SK-N-MC (cell line): ENCODE results near the gene IL19.

Experiments
- DNase-seq: peaks from one replicate; pipeline ENCODE4 v3.0.0-alpha.2; 2011; ENCODE audit warnings: low read depth, low spot score
- H3K27ac ChIP-seq: fragments of 200-600 bp; sonication (generic); 2 replicates; pipeline ENCODE4 v1.5.1; 2016; ENCODE audit warnings: mixed run types
- H3K36me3 ChIP-seq: fragments of 200-600 bp; sonication (generic); 2 replicates; pipeline ENCODE4 v1.6.1; 2017; ENCODE audit warnings: antibody characterized with exemption, low read length, mixed read lengths; ENCODE audit not compliant: insufficient read depth
- H3K4me3 ChIP-seq: fragments of 200-600 bp; sonication (generic); 2 replicates; pipeline ENCODE4 v1.5.1; 2016
- H3K9ac ChIP-seq: fragments of 200-600 bp; sonication (generic); 2 replicates; pipeline ENCODE4 v1.8.0; 2017; ENCODE audit warnings: mixed run types, mixed read lengths; ENCODE audit not compliant: insufficient read length
- H3K9me3 ChIP-seq: fragments of 200-600 bp; sonication (generic); 2 replicates; pipeline ENCODE4 v1.6.1; 2017; ENCODE audit warnings: low read depth, mild to moderate bottlenecking, antibody characterized with exemption, low read length, moderate library complexity, mixed read lengths
- EZH2 ChIP-seq: fragments of 200-600 bp; sonication (generic); IDR thresholded peaks from one replicate; pipeline ENCODE4 v1.6.1; 2017; ENCODE audit warnings: antibody characterized with exemption
- FOXP2 ChIP-seq: optimal IDR thresholded peaks from 2 replicates; pipeline ENCODE3; 2011; ENCODE audit warnings: mild to moderate bottlenecking, moderate library complexity; ENCODE audit not compliant: insufficient read depth; ENCODE audit errors: extremely low read length, control extremely low read depth
- POLR2AphosphoS5 ChIP-seq: IDR thresholded peaks from 2 replicates; pipeline ENCODE4 v1.6.1; 2012; ENCODE audit warnings: mild to moderate bottlenecking, low read depth, low read length, borderline replicate concordance

The IL19 gene

GRCh38 chr1:206828765-206829164, 58.2 kb downstream of the IL19 start:
- no peak for DNase-seq
- Histone ChIP-seq H3K9me3 (no peaks in the 10 kb centered on the region), H3K27ac (no peak overlapping the region), H3K9ac (no peak overlapping the region), H3K36me3 (no peaks in the 10 kb centered on the region), H3K4me3 (no peak overlapping the region)
- TF ChIP-seq EZH2 (no peak), FOXP2 (no peak), POLR2AphosphoS5 (no peak)

GRCh38 chr1:206829282-206829681, 58.7 kb downstream of the IL19 start:
- no peak overlapping the region for H3K4me3 ChIP-seq
- DNase-seq: no peak
- TF ChIP-seq EZH2: no peak
- no peak for TF ChIP-seq POLR2AphosphoS5
- no peak for TF ChIP-seq FOXP2
- H3K36me3 ChIP-seq: no peaks in the 10 kb centered on the region
- no peak overlapping the region for H3K9ac ChIP-seq
- H3K9me3 ChIP-seq: no peaks in the 10 kb centered on the region
- no peak overlapping the region for H3K27ac ChIP-seq

DNA sequence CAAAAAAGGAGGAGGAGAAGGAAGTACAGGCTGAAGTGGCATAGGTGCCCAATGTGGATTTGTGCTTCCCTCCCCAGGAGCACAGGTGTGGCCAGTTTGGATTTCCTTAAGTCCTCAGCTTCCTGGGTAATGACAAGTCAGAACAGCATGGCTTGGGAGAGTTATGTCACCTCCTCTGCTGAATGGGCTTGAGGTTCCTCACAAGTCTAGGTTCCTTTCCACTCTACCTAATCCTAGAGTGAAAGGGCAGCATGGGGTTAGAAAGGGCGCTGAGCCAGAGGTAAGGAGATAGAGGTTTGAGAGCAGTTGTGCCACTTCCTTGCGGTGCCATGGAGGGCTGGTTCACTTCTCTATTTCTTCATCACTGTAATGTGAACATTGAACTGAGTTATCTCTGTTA, 59.3 kb downstream of the IL19 start:
- no peak overlapping the region for H3K4me3 ChIP-seq
- H3K27ac ChIP-seq: no peak overlapping the region
- no peak for DNase-seq
- no peak for TF ChIP-seq FOXP2
- H3K36me3 ChIP-seq: no peaks in the 10 kb centered on the region
- no peak overlapping the region for H3K9ac ChIP-seq
- no peaks in the 10 kb centered on the region for H3K9me3 ChIP-seq

- Histone ChIP-seq H3K9me3 (no peaks in the 10 kb centered on the region), H3K27ac (no peak overlapping the region), H3K9ac (no peak overlapping the region), H3K36me3 (no peaks in the 10 kb centered on the region), H3K4me3 (no peak overlapping the region)
- DNase-seq: no peak
- TF ChIP-seq POLR2AphosphoS5 (no peak), EZH2 (no peak), FOXP2 (no peak)
Observed at GRCh38 chr1:206831650-206832049, 61.1 kb downstream of the IL19 start.

GRCh38 chr1:206832352-206832880, 61.8 kb downstream of the IL19 start:
- TF ChIP-seq POLR2AphosphoS5 (no peak), EZH2 (no peak), FOXP2 (no peak)
- Histone ChIP-seq H3K27ac (no peak overlapping the region), H3K4me3 (no peak overlapping the region), H3K36me3 (no peaks in the 10 kb centered on the region), H3K9me3 (no peaks in the 10 kb centered on the region), H3K9ac (no peak overlapping the region)
- DNase-seq: no peak

DNA sequence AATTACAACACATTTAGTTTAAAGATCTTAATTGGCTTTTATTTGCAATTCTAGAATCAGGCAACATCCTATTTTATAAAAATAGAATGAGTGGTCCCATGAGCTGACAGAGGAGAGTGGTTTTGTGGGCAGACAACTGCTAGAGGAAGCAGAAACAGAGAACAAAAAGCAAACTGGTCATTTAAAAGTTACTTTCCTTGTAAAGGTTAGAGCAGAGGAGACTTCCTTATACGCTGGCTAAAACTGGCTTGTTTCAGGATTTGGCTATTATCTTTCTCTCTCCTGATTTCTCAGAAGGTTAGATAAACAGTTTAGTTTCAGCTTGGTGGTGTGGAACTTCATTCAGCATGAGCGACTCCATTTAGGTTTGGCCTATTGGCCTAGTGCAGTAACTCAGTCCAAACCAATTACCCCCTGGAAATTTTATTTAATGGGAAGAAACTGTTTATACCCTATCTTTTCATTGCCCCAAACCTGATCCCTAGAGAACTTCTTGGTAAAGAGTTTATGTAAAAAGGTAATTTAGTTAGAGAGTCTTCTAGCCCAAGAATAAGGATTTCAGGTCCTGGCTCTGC, 62.6 kb downstream of the IL19 start:
- no peak for DNase-seq
- TF ChIP-seq FOXP2: no peak
- no peak for TF ChIP-seq EZH2
- TF ChIP-seq POLR2AphosphoS5: no peak
- no peaks in the 10 kb centered on the region for H3K36me3 ChIP-seq
- H3K27ac ChIP-seq: no peak overlapping the region
- no peak overlapping the region for H3K4me3 ChIP-seq
- no peak overlapping the region for H3K9ac ChIP-seq
- no peaks in the 10 kb centered on the region for H3K9me3 ChIP-seq

DNA sequence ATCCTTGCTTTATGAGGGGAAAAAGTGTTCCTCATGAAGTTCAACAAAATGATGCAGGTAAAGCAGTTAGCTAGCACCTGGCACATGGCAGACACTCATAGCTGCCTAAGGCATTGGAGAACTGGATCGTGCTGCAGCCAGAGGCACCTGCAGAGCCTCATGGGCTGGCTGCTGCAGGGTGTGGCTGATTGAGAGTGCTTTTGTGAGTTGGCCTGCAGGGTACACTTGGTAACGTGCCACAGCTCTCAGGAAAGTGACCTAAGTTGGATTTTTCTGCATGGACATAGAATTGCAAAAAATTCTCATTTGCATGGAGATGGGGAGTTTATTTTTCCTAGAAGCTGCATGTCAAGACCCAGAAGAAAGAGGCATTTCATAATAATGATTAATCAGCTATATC, 63.2 kb downstream of the IL19 start:
- no peaks in the 10 kb centered on the region for H3K9me3 ChIP-seq
- no peak overlapping the region for H3K27ac ChIP-seq
- no peak for DNase-seq
- no peak for TF ChIP-seq EZH2
- TF ChIP-seq POLR2AphosphoS5: no peak
- TF ChIP-seq FOXP2: no peak
- no peaks in the 10 kb centered on the region for H3K36me3 ChIP-seq
- no peak overlapping the region for H3K9ac ChIP-seq
- no peak overlapping the region for H3K4me3 ChIP-seq

DNA sequence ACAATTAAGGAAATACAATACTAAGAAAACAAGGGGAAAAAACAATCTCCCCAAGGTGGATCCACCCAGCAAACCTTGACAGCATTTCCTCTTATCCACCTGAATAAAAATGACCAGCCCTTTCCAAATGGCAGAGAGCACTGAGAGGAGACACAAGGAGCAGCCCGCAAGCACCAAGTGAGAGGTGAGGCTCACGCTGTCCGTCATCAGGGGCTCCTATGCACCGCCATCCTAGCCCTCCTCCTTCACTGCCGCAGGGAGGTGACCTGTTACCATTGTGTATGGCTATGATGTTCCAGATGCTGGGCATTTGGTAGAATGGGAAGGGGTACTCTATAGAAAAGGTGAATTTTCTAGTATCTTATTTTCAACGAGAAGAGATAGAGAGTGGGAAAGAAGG, 63.6 kb downstream of the IL19 start:
- DNase-seq: no peak
- no peaks in the 10 kb centered on the region for H3K36me3 ChIP-seq
- no peak overlapping the region for H3K4me3 ChIP-seq
- no peak overlapping the region for H3K27ac ChIP-seq
- no peak overlapping the region for H3K9ac ChIP-seq
- TF ChIP-seq EZH2 (no peak), FOXP2 (no peak), POLR2AphosphoS5 (no peak)
- H3K9me3 ChIP-seq: no peaks in the 10 kb centered on the region

DNA sequence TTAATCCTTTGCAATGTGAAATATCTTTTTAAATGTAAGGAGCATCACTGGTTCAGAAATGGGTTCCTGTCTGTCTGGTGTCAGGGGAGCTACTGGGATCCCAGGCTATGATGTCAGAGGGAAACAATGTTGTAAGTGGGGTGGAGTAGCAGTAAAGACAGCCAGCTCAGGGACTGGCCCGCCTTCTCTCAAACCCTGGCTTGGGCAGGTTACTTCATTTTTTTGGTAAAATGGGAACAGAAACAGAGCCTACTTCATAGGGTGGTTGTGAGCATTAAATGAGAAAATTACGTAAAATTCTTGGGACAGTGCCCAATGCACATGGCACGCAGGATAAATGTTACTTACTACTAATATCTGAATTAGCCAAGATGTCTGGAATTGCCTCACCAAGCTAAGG, 64.1 kb downstream of the IL19 start:
- no peak for DNase-seq
- Histone ChIP-seq H3K36me3 (no peaks in the 10 kb centered on the region), H3K4me3 (no peak overlapping the region), H3K9ac (no peak overlapping the region), H3K9me3 (no peaks in the 10 kb centered on the region), H3K27ac (no peak overlapping the region)
- TF ChIP-seq FOXP2 (no peak), EZH2 (no peak), POLR2AphosphoS5 (no peak)

DNA sequence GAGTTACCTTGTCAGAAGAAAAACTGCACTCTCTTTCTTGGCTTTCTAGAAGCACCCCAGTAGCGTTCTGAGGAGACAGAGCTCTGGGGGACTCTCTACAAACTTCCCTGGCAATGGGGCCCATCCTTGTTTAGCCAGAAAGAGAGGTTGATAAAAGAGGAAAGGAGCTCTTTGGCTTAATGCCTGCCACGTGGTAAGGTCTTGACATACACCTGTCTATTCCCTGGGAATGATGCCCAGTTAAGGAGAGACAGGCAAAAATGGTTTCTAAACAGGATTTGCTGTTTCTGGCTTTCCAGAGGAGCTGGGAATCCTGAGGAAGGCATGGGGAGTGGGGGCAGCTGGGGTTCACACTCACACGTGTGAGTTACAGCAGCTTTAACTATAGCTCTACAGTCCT, 64.6 kb downstream of the IL19 start:
- Histone ChIP-seq H3K4me3 (no peak overlapping the region), H3K9me3 (no peaks in the 10 kb centered on the region), H3K27ac (no peak overlapping the region), H3K9ac (no peak overlapping the region), H3K36me3 (no peaks in the 10 kb centered on the region)
- TF ChIP-seq POLR2AphosphoS5: no peak
- no peak for TF ChIP-seq EZH2
- DNase-seq: no peak
